WTC11 (cell line): ENCODE measurements around the gene ZNF438.

Experiments
- FOXJ3 ChIP-seq: sonication (generic); formaldehyde crosslinking; IDR thresholded peaks from 2 replicates; pipeline ENCODE4 v1.9.0; 2021; ENCODE audit warnings: missing genetic modification reagents, mild to moderate bottlenecking, borderline replicate concordance
- PREB ChIP-seq: sonication (generic); formaldehyde crosslinking; IDR thresholded peaks from 2 replicates; pipeline ENCODE4 v1.8.1; 2022; ENCODE audit warnings: mild to moderate bottlenecking, missing genetic modification reagents, moderate library complexity, borderline replicate concordance

GRCh38 chr10:30918651-30919050, 113.0 kb downstream of the ZNF438 start:
- TF ChIP-seq FOXJ3 (CRISPR knock-in tag) (no peak), PREB (CRISPR knock-in tag) (no peak)
